ENCODE measurements around the gene ROCK2. TPM values are rescaled to one million over a fixed set of nuclear protein-coding genes. Genes with fewer than 3 reads are reported as not detected.

Gene ROCK2
- total RNA-seq, 1 donor from 2014 or later, result 61.4 TPM

DNA sequence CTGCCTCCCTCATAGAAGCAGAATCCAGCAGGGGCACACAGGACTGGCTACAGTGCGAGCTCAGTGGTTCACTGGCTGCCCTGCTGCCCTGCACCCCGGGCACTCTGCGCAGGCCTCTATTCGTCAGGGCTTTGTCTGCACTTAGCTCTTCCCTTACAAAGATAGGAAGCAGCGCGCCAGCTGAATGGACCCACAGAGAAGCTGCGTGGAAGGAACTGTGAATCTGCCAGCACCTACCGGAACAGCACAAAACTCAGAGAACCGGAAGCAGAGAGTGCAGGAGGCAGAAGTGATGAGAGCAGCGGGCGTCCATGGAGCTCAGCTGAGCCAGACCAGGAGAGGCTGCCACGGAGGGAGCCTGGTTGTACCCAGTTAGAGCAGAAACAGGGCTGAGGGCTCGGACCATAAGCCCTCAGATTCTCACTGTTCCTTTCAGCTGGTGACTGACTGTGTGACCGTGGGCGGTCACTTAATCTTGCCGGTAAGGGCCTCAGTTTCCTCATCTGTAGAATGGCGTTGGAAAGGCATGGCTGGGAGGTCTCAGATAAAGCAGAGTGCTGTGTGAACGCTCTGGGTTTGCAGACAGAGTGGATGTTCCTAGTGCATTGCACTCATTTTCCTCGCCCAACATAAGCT, 212.3 kb downstream of the ROCK2 start:
- no peaks in the 10 kb centered on the region for H3K36me3 Mint-ChIP-seq (ENCODE audit: low read depth)
- DNase-seq (ENCODE audit: low spot score), result no peak
- H3K27me3 Mint-ChIP-seq (ENCODE audit: low read depth), result peaks cover 9% of the 10 kb centered on the region
- TF ChIP-seq, protein P1, sequence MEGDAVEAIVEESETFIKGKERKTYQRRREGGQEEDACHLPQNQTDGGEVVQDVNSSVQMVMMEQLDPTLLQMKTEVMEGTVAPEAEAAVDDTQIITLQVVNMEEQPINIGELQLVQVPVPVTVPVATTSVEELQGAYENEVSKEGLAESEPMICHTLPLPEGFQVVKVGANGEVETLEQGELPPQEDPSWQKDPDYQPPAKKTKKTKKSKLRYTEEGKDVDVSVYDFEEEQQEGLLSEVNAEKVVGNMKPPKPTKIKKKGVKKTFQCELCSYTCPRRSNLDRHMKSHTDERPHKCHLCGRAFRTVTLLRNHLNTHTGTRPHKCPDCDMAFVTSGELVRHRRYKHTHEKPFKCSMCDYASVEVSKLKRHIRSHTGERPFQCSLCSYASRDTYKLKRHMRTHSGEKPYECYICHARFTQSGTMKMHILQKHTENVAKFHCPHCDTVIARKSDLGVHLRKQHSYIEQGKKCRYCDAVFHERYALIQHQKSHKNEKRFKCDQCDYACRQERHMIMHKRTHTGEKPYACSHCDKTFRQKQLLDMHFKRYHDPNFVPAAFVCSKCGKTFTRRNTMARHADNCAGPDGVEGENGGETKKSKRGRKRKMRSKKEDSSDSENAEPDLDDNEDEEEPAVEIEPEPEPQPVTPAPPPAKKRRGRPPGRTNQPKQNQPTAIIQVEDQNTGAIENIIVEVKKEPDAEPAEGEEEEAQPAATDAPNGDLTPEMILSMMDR (IDR thresholded peaks at IDR 0.05), result no peak
- peaks cover 16% of the 10 kb centered on the region for H3K4me1 Mint-ChIP-seq (ENCODE audit: low read depth)
- H3K27ac Mint-ChIP-seq (ENCODE audit: unreplicated experiment), result no peak overlapping the region
- no peaks in the 10 kb centered on the region for H3K9me3 Mint-ChIP-seq (ENCODE audit: low read depth)
- peak overlapping the region; percentile 80 for H3K4me3 Mint-ChIP-seq (ENCODE audit: unreplicated experiment)

GRCh38 chr2:11131166-11131920, 213.1 kb downstream of the ROCK2 start:
- peaks cover 16% of the 10 kb centered on the region for H3K4me1 Mint-ChIP-seq (ENCODE audit: low read depth)
- no peaks in the 10 kb centered on the region for H3K9me3 Mint-ChIP-seq (ENCODE audit: low read depth)
- TF ChIP-seq, protein P1 (IDR thresholded peaks at IDR 0.05), result no peak
- no peak for DNase-seq (ENCODE audit: low spot score)
- H3K4me3 Mint-ChIP-seq (ENCODE audit: unreplicated experiment), result no peak overlapping the region
- H3K27ac Mint-ChIP-seq (ENCODE audit: unreplicated experiment), result no peak overlapping the region
- no peaks in the 10 kb centered on the region for H3K36me3 Mint-ChIP-seq (ENCODE audit: low read depth)
- peaks cover 5% of the 10 kb centered on the region for H3K27me3 Mint-ChIP-seq (ENCODE audit: low read depth)

Other genes starting within 250 kb of the ROCK2 start
- 25.8 to 29.3 TPM (median 28.0 TPM) in 3 replicates for gene SLC66A3, start 189.2 kb downstream of the ROCK2 start, total RNA-seq
- gene E2F6, start 121.5 kb upstream of the ROCK2 start, total RNA-seq, result 14.2 to 17.7 TPM (median 15.1 TPM) in 3 replicates
- gene GREB1, start 189.4 kb upstream of the ROCK2 start, total RNA-seq, result 0.52 to 2.2 TPM (median 1.6 TPM) in 3 replicates

Data from chondrocyte (in vitro differentiated cells).